Measurements from ENCODE around the gene PFKP.

- TF ChIP-seq CTCF (IDR thresholded peaks at IDR 0.05), result no peak
- no peak for TF ChIP-seq POLR2A (IDR thresholded peaks at IDR 0.05)
Measured at GRCh38 chr10:3127921-3128320, 60.6 kb downstream of the PFKP start.
